HepG2 (cell line): ENCODE measurements around the gene RPS19BP1. TPM values are rescaled to one million over a fixed set of nuclear protein-coding genes. Genes with fewer than 3 reads are reported as not detected.

Experiments used
- FOXP1 ChIP-seq, 2 experiments: fragments of 450-650 bp in 1 of 2; IDR thresholded peaks; 2 replicates each; pipeline ENCODE4 v1.6.1; 2017 to 2018; ENCODE audit warnings: antibody characterized with exemption in 1 of 2
- HDAC2 ChIP-seq: sonication (generic); formaldehyde crosslinking; IDR thresholded peaks from 2 replicates; pipeline ENCODE4 v1.4.0; 2020; ENCODE audit warnings: missing genetic modification reagents
- KLF9 ChIP-seq: IDR thresholded peaks from 2 replicates; pipeline ENCODE4 v1.6.1; 2016; ENCODE audit warnings: low read depth
- RBAK ChIP-seq: sonication (generic); formaldehyde crosslinking; IDR thresholded peaks from 2 replicates; pipeline ENCODE4 v1.5.1; 2020; ENCODE audit warnings: mild to moderate bottlenecking, missing genetic modification reagents
- SMARCE1 ChIP-seq: fragments of 450-650 bp; IDR thresholded peaks from 2 replicates; pipeline ENCODE4 v1.6.1; 2017; ENCODE audit warnings: borderline replicate concordance
- ZNF33A ChIP-seq: sonication (generic); formaldehyde crosslinking; IDR thresholded peaks from 2 replicates; pipeline ENCODE4 v1.5.1; 2020; ENCODE audit warnings: missing genetic modification reagents, mild to moderate bottlenecking, moderate library complexity, borderline replicate concordance
- ZNF468 ChIP-seq: sonication (generic); formaldehyde crosslinking; IDR thresholded peaks from 2 replicates; pipeline ENCODE4 v1.8.0; 2022; ENCODE audit warnings: mild to moderate bottlenecking, moderate library complexity, missing genetic modification reagents
- ZNF782 ChIP-seq: sonication (generic); formaldehyde crosslinking; IDR thresholded peaks from 2 replicates; pipeline ENCODE4 v1.4.0; 2020; ENCODE audit warnings: missing genetic modification reagents, mild to moderate bottlenecking, borderline replicate concordance
- polyA plus RNA-seq, 8 experiments: library from polyadenylated mRNA; depleted of rRNA in 3 of 8; stranded (reverse) in 7 of 8; unstranded in 1 of 8; fragments of >200 nt; fragmentation: Illumina TruSeq in 4 of 8; extraction: Trizol in 4 of 8; gene quantifications; 2 replicates each; pipeline versions ENCODE4 v1.2.1 to v1.2.3, GENCODE V29; 2011 to 2016; ENCODE audit warnings: low read depth in 4 of 8, missing spikeins in 1 of 8, mixed read lengths in 1 of 8; ENCODE audit not compliant: insufficient read depth in 1 of 8
- total RNA-seq, 5 experiments: library from RNA; depleted of rRNA; stranded (reverse); fragments of >200 nt; fragmentation: Illumina TruSeq; extraction: Trizol; gene quantifications; 2 replicates each; pipeline ENCODE4 v1.2.3, GENCODE V29; 2016; ENCODE audit warnings: low read depth in 1 of 5
- TF ChIP-seq, protein P1 (sequence below): sonication (generic); formaldehyde crosslinking; IDR thresholded peaks from 2 replicates; pipeline ENCODE4 v1.5.0; 2020; ENCODE audit warnings: mild to moderate bottlenecking, missing genetic modification reagents, borderline replicate concordance
- TF ChIP-seq, protein P2 (sequence below): sonication (generic); formaldehyde crosslinking; IDR thresholded peaks from 2 replicates; pipeline ENCODE4 v1.8.1; 2023; ENCODE audit warnings: missing genetic modification reagents, mild to moderate bottlenecking, borderline replicate concordance

The RPS19BP1 gene
- total and polyA plus RNA-seq, 2 of the 13 experiments (the other 11 are each of a cell fraction or from before 2014, with no cell fraction given) = 44.3 to 81.3 TPM

DNA sequence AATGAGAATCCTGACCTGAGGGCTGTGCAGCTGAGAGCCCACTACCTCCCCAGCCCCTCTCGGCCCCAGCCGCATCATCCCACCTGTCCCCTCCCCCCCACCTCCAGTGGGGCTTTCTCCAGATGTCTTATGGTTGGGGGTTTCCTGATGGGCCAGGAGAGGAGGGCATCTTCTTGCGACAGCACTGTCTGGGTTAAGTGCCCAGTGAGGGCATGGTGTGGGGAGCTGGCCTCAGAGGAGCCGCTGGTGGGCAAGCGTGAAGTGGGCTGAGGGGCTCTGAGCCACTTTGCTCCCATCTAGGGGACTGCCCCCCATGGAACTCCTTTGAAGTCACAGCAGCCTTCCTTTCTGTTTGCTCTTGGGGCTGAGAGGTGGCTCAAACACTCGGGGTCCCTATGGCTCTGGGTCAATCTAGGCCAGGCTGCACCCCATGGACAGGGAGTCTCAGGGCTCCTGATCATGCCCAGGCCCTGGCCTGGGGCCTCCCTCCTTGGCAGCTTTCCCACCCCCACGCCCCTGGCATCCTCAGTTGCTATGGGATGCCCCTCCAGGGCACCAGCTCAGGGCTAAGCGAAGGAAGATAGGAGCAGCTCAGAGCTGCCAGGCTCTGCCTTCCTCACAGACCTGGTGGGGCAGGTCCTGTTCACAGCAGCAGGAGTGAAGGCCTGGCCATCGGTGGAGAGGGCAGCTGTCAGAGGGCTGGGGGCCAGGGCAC is 41.4 kb downstream of the RPS19BP1 start (continued):
- TF ChIP-seq, protein P1, sequence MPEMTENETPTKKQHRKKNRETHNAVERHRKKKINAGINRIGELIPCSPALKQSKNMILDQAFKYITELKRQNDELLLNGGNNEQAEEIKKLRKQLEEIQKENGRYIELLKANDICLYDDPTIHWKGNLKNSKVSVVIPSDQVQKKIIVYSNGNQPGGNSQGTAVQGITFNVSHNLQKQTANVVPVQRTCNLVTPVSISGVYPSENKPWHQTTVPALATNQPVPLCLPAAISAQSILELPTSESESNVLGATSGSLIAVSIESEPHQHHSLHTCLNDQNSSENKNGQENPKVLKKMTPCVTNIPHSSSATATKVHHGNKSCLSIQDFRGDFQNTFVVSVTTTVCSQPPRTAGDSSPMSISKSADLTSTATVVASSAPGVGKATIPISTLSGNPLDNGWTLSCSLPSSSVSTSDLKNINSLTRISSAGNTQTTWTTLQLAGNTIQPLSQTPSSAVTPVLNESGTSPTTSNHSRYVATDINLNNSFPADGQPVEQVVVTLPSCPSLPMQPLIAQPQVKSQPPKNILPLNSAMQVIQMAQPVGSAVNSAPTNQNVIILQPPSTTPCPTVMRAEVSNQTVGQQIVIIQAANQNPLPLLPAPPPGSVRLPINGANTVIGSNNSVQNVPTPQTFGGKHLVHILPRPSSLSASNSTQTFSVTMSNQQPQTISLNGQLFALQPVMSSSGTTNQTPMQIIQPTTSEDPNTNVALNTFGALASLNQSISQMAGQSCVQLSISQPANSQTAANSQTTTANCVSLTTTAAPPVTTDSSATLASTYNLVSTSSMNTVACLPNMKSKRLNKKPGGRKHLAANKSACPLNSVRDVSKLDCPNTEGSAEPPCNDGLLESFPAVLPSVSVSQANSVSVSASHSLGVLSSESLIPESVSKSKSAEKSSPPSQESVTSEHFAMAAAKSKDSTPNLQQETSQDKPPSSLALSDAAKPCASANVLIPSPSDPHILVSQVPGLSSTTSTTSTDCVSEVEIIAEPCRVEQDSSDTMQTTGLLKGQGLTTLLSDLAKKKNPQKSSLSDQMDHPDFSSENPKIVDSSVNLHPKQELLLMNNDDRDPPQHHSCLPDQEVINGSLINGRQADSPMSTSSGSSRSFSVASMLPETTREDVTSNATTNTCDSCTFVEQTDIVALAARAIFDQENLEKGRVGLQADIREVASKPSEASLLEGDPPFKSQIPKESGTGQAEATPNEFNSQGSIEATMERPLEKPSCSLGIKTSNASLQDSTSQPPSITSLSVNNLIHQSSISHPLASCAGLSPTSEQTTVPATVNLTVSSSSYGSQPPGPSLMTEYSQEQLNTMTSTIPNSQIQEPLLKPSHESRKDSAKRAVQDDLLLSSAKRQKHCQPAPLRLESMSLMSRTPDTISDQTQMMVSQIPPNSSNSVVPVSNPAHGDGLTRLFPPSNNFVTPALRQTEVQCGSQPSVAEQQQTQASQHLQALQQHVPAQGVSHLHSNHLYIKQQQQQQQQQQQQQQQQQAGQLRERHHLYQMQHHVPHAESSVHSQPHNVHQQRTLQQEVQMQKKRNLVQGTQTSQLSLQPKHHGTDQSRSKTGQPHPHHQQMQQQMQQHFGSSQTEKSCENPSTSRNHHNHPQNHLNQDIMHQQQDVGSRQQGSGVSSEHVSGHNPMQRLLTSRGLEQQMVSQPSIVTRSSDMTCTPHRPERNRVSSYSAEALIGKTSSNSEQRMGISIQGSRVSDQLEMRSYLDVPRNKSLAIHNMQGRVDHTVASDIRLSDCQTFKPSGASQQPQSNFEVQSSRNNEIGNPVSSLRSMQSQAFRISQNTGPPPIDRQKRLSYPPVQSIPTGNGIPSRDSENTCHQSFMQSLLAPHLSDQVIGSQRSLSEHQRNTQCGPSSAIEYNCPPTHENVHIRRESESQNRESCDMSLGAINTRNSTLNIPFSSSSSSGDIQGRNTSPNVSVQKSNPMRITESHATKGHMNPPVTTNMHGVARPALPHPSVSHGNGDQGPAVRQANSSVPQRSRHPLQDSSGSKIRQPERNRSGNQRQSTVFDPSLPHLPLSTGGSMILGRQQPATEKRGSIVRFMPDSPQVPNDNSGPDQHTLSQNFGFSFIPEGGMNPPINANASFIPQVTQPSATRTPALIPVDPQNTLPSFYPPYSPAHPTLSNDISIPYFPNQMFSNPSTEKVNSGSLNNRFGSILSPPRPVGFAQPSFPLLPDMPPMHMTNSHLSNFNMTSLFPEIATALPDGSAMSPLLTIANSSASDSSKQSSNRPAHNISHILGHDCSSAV (CRISPR knock-in tag) = no peak
- TF ChIP-seq FOXP1 (IDR thresholded peaks at IDR 0.05) (no peak), FOXP1 (CRISPR knock-in tag; IDR thresholded peaks at IDR 0.05) (no peak), KLF9 (CRISPR knock-in tag) (no peak), RBAK (no peak), ZNF782 (CRISPR knock-in tag) (no peak), HDAC2 (no peak), ZNF33A (CRISPR knock-in tag) (no peak), SMARCE1 (no peak), ZNF468 (CRISPR knock-in tag) (no peak)
- TF ChIP-seq, protein P2, sequence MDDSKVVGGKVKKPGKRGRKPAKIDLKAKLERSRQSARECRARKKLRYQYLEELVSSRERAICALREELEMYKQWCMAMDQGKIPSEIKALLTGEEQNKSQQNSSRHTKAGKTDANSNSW (CRISPR knock-in tag) = no peak
